Right hindlimb (tissue), 1 donor: ENCODE measurements around the gene MIB1.
"Not testable (repeated sequence)": the region's sequence is repeated elsewhere in the genome, so short reads cannot be mapped to it uniquely, and the experiment has no call there.

Experiments
- DNase-seq: peaks from one replicate; pipeline ENCODE4 v3.0.0-alpha.2; 2018

Gene MIB1

DNA sequence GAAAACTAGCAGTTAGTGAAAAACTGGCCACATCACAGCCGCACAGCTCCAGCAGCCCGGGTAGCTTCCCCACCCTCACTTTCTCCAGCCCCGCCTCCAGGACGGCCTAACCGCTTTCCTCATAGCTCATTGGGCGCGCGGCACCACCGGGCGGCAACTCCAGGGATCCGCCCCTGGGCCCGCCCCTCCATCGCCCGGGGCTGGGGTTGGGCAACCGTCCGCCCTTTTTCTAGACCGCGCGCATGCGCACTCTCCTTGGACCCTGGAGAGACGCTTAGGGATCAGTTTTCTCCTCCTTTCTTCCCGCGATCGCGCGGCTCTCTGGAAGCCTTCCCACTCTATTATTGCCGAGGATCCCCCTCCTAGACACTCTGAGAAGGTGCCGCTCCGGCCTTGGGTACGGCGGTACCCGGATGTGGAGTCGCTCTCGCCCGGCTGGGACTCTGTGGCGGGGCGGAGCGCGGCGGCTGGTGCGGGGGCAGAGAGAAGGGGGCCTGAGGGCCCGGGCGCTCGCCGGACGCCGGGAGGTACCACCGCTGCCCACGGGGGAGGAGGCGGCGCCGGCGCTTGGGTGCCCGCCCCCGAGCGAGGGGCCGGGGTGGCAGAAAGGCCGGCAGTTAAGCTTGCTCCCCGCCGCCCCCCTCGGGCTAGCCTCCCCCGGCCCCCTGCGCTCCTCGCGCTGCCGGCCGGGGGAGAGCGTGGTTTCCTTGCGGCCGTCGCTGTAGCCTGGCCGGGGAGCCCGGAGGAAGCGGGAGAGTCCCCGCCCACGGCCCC lies at the start of gene MIB1:
Gene MIB1, plus strand, starts transcription at position 255 of the 774 bp plus-strand sequence. CDS start 792 bp downstream, outside the sequence.
- DNase-seq = peak; percentile 99

DNA sequence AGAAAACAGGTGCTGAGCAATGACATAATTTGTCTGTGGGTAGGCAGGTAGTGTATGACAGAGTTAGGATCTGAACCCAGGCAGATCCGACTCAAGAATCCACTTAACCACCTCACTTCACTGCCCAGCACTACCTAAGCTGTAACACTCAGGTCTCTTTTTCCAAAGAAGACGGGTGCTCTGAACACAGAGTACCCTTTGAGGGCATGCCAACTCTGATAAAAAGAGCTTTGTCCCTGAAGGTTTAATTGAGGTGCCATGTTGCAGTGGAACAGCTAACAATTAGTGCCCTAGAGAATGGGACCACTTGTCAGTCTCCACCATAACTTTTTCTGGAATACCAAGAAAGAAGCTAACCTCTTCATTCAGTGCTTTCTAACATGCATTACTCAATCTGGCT lies 47.3 kb upstream of the MIB1 start:
- no peak for DNase-seq

DNA sequence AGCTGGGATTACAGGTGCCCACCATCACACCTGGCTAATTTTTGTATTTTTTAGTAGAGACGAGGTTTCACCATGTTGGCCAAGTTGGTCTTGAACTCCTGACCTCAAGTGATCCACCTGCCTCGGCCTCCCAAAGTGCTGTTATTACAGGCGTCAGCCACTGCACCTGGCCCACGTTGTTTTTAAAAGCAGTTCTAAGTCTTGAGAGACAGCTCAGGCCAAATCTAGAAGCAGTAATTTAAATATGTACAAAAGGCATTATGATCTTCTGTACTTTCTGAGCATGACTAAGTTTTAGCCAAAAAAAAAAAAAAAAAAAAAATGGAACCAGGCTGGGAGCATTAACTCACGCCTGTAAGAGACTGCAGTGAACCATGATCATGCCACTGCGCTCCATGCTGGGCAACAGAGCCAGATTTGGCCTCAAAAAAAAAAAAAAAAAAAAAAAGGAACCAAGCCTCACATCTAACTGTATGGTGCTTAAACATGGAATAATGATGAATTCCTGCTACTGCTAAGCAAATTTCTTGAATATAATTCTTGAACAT lies 40.0 kb upstream of the MIB1 start:
- DNase-seq = no peak

DNA sequence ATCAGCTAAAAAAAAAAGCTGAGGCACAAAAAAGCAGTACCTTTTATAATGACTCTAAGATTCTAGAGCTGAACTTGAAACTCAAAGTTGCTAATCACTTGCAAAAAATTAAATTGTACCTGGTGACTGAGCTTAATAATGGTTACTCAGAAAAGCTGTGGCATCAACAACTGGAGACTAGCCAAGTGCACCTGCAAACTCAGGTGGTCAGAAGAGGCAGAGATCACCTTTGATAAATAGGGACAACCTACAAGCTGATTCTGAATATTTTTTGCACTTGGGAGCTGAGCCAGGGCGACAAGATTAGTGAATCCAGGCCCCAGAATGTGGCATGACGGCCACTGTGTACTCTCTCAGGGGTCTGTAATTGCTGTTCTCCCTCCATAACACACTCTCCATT lies 39.0 kb upstream of the MIB1 start:
- no peak for DNase-seq

DNA sequence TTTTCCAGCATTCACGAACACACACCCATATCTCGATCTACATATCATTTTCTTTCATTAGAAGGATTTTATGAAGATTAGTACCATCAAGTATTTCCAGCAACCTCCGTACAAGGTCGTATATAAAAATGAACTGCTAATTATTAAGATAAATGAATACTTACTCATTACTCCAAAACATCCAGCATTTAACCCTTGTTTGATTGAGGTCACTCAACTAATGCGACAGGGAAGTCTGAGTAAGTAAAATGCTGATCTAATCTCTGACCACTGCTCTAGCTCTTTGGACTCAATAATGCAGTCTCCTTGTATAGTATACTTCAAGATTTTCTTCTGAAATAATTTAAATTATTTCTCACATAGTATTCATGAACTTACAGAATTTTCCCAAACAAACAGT lies 38.0 kb upstream of the MIB1 start:
- no peak for DNase-seq

DNA sequence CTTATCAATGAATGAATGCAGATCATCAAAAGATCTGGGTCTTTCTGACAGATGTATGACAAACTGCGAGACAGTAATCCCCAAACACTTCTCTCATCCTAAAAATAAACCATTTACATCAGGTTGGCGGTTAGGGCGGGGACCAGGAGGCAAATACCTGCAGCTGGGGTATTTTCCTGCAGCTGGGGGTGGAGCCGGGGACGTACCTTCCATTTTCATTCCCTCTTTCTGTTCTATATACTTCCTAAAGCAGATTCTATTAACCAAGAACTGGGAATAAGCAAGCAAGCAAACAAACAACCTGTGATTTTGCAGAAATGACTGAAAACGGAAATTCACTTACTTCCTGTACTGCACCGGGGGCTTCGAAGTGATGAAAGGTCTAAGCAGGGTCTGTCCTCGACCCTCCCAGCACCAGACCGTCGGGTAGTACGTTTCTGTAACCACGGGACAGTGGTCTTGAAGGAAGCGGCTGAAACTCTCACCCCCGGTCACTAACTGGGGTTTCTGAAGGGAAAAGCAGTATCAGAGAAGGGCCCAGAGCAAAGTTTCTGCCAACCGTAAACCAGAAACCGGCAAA lies 37.3 kb upstream of the MIB1 start:
- DNase-seq = no peak

DNA sequence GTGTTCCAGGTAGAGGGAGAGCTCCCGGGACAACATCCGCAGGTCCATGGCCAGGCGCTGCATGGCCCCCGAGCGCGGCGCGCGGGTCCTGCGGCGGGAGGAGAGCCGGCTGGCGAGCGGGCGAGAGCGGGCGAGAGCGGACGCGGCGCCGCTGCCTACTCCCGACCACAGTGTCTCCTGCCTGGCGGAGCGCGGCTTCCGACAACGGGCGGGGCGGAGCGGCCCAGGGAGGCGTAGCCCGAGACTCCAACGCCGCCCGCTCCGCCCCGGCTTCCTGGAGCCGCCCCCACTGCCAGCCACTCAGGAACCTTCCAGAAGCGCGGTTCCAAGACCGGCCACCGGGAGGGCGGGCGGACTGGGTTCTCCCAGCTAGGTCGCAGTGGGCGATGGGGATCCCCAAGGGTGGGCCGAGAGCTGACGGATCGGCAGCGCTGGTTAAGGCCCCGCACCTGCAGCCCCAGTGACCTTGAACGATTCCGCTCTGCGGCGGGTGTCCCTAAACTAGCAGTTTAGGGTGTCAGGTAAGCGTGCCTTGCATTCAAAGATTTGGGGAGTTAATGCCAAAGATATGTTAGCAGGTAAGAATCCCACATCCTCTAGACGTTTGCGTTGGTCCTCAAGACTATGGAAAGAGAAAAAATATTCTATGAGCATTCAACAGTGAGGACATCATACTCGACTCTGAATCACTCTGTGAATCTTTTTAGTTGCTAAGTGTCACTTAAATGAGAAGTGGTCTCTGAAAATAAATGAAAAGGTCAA lies 35.8 kb upstream of the MIB1 start, which contains the start of gene ABHD3:
Gene ABHD3, minus strand, starts transcription at position 172 of the 762 bp plus-strand sequence. Its CDS starts 109 bp downstream, at position 63.
- peak; percentile 93 for DNase-seq

DNA sequence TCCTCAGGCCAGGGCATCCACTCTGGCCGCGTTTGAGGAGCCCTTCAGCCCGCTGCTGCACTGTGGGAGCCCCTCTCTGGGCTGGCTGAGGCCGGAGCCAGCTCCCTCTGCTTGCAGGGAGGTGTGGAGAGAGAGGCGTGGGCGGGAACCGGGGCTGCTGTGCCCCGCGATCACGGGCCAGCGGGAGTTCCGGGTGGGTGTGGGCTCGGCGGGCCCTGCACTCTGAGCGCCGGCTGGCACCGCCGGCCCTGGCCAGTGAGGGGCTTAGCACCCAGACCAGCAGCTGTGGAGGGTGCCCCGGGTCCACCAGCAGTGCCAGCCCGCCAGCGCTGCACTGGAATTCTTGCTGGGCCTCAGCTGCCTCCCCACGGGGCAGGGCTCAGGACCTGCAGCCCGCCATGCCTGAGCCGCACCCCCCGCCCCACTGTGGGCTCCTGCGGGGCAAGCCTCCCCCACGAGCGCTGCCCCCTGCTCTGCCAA lies 34.2 kb upstream of the MIB1 start:
- DNase-seq = no peak

DNA sequence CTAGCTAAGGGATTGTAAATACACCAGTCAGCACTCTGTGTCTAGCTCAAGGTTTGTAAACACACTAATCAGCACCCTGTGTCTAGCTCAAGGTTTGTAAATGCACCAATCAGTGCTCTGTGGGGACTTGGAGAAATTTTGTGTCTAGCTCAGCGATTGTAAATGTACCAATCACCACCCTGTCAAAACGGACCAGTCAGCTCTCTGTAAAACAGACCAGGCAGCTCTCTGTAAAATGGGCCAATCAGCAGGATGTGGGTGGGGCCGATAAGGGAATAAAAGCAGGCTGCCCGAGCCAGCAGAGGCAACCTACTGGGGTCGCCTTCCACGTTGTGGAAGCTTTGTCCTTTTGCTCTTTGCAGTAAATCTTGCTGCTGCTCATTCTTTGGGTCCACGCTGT lies 33.5 kb upstream of the MIB1 start:
- DNase-seq = not testable (repeated sequence)

DNA sequence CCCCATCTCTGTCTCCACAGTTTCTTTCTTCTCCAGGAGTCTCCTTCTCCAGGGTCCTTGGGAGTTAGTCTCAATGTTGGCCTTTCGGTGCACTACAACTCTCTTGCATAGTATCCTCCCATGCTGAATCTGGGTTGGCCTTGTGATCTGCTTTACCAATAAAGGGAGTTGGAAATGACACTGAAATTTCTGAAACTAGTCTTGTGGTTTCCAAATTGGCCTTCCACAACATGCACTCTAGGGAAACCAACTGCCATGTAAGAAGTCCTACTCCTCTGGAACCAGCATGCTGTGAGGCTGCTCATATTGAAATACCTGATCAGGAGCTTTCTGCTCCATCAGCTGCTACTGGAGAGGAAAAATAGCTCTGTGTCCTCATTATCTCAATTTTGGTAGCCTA lies 26.1 kb upstream of the MIB1 start:
- no peak for DNase-seq

DNA sequence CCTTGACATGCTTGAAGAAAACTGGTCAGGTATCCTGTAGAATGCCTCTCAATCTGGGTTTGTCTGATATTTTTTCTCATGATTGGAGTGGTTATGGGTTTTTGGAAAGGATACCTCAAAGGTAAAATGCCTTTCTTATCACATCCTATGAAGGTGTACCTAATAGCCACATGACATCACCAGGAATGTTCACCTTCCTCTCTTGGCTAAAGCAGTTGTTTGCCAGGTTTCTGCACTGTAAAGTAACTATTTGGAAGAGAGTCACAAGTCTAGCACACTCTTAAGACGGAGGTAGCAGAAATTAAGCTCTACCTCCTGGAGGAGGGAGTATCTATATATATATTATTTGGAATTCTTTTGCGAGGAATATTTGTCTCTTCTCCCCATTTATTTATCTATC lies 17.9 kb upstream of the MIB1 start:
- no peak for DNase-seq

DNA sequence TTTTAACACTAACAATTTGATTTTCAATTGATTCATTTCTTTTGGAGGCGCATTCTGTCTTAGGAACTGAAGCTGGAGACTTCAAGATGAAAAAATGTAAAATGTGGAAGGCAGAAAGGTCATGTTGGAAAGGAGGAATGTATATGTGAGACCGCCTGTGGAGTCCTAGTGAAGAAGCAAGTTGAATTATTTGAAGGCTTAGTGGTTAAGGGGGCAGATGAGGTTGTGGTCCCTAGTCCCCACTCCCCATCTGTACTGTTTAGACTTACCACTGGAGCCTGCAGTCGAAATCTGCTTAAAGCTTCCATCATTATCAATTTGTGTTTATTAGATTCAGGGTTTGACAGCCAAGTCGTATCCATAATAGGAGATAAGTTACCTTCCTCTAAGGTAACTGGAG lies 15.4 kb upstream of the MIB1 start:
- DNase-seq = no peak

DNA sequence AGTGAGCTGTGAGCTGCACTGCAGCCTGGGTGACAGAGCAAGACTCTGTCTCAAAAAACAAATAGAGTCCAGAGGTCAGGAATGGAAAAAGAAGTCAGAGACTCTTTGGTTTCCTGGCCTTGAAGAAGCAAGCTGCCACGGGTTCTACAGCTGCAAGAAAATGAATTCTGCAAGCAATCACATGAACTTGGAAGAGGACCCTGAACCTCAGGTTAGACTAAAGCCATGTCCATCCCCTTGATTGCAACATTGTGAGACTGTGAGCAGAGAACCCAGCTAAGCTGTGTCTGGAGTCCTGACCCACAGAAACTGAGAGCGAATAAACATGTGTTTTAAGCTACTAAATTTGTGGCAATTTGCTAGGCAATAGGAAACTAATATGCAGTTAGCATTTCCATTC lies 12.9 kb upstream of the MIB1 start:
- no peak for DNase-seq

DNA sequence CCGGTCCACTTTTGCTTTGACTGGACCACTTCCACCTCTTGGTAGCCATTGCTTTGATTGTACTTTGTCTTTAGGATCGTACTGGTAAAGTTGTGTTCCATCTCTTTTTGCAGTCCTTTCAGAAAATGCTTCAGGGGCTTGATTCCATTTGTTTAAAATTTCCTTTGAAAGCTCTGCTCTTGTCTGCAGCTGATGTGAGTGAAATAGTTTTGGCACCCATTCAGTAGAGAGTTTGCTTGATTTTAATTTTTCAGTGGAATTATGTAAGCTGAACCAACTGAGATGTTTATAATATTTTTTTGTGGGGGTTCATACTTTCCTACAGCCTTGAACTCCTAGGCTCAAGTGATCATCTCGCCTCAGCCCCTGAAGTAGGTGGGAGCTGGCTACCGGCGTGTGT lies 7.6 kb upstream of the MIB1 start:
- no peak for DNase-seq

DNA sequence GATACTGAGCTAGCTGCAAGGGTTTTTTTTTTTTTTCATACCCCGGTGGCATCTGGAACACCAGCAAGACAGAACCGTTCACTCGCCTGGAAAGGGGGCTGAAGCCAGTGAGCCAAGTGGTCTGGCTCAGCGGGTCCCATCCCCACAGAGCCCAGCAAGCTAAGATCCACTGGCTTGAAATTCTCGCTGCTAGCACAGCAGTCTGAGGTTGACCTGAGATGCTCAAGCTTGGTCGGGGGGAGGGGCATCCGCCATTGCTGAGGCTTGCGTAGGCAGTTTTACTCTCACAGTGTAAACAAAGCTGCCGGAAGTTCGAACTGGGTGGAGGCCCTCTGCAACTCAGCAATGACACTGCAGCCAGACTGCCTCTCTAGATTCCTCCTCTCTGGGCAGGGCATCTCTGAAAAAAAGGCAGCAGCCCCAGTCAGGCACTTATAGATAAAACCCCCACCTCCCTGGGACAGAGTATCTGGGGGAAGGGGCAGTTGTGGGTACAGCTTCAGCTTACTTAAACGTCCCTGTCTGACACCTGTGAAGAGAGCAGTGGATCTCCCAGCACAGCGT lies 5.1 kb upstream of the MIB1 start:
- no peak for DNase-seq

DNA sequence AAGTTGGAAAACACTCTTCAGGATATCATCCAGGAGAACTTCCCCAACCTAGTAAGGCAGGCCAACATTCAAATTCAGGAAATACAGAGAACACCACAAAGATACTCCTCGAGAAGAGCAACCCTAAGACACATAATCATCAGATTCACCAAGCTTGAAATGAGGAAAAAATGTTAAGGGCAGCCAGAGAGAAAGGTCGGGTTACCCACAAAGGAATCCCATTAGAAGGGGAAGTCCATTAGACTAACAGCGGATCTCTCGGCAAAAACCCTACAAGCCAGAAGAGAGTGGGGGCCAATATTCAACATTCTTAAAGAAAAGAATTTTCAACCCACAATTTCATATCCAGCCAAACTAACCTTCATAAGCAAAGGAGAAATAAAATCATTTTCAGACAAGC lies 3.7 kb upstream of the MIB1 start:
- DNase-seq = not testable (repeated sequence)

DNA sequence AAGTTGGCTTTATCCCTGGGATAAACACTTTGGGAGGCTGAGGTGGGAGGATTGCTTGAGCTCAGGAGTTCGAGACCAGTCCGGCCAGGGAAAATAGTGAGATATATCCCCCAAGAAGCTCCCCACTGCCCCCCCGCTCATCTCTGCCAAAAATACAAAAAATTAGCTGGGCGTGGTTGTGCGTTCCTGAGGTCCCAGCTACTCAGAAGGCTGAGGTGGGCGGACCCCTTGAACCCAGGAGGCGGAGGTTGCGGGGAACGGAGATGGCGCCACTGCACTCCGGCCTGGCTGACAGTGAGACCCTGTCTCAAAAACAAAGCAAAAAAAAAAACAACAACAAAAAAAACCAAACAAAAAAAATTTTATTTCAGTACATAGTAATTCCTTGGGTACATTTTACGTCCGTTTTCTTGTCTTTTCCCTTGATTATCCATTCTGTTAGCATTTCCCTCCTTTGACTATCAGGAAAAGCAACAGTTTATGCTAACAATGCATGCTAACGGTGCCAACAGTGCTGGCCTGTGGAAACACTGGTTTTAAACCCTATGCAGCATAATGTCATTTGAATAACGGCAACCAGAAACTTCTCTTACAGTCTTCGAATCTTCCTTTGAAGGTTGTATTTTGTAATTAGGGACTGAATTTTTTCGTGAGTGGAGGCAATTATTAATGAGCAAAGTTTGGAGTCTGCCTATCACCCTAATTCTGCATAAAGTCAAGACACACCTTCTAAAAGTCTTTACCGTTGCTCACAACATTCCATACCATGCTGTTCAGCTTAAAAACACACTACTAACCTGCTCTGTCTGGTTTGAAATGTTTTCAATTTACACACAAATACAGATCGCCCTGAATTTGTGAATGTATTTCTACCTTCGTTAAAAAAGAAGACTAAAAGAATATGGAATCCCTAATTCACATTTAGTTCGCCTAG lies 721 bp upstream of the MIB1 start:
- peak; percentile 21 for DNase-seq

DNA sequence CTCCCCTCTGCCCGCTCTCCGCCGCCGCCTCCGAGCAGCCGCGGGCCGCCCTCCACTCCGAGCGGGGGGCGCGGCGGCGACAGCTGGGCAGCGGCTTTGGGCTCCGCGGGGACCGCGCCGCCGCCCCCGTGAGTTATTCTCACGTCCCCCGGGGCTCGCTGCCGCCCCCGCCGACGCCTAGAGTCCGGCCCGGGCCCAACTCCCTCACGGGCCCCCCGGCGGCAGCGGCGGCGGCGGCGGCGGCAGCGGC lies 645 bp downstream of the MIB1 start:
- no peak for DNase-seq

DNA sequence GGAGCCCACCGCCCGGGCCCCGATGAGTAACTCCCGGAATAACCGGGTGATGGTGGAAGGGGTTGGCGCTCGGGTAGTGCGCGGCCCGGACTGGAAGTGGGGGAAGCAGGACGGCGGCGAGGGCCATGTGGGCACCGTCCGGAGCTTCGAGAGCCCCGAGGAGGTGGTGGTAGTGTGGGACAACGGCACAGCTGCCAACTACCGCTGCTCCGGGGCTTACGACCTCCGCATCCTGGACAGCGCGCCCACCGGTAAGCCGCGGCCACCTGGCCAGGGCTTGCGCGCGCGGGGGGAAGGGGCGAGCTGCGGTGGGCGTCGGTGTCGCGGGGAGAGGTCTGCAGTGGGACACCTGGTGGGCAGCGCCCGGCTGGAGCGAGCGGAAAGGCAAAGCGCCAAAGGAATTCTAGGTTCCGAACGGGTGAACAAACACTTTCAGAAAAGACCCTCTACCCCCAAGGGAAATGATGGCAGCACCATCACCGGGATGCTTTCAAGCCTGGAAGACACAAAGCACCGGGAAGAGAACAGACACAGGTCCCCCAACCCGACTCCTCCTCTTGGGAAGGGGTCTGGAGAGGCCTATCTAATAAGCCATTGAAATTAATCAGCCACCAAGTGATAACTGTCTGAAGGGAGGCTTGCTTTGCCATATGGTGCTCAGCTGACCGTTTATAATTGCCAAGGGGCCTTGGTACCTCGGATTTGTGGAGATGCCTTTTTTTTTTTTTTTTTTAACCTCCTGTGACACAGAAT lies 1.1 kb downstream of the MIB1 start:
- peak; percentile 44 for DNase-seq

DNA sequence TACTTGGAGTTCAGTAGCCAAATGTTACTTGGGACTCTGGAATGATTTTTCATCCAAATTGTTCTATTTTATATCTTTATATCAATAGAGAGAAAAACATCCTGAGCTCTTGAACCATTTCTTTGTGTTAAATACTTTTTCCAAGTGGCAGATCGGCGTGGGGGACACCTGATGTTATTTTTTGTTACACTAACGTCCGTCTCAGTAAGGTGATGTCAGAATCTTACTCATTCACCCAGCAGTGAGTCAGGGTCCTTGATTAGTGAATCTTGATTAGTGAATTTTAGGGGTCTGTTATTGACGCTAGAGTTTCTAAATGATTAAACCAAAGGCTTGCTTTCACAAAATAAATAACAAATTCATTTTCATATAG lies 1.7 kb downstream of the MIB1 start:
- DNase-seq = no peak

DNA sequence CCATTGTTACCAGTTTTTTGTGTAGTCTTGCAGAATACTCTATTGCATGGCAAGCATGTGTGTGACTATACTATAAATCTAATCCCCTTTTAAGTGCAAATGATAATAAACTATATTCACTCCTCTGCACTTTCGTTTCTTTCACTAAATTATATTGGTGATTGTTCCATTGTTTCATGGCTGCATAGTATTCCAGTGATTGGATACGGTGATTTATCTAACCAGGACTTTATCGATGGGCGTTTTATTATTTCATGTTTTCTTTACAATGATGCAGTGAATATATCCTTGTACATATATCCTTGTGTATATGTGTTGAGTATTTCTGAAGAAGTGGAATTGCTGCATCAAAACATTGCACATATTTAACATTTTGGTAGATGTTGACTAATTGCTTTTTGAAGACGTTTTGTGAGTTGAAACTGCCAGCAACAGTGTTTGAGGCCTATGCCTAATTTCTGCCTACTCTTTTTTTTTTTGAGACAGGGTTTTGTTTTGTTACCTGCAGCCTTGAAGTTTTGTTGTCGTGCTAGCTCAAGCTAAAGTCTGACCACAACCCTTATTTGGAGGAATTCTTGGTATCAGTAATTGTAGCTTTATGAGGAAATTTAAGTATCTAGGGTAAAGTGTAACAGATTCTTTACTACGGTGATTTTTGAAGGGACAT lies 2.7 kb downstream of the MIB1 start:
- no peak for DNase-seq
